NCI-H1436 (cell line): ENCODE data around the gene TMTC2.

ENCODE experiments used
- DNase-seq: peaks from one replicate; lab custom pipeline; 2025; lab: John Stamatoyannopoulos, UW

TMTC2 gene

DNA sequence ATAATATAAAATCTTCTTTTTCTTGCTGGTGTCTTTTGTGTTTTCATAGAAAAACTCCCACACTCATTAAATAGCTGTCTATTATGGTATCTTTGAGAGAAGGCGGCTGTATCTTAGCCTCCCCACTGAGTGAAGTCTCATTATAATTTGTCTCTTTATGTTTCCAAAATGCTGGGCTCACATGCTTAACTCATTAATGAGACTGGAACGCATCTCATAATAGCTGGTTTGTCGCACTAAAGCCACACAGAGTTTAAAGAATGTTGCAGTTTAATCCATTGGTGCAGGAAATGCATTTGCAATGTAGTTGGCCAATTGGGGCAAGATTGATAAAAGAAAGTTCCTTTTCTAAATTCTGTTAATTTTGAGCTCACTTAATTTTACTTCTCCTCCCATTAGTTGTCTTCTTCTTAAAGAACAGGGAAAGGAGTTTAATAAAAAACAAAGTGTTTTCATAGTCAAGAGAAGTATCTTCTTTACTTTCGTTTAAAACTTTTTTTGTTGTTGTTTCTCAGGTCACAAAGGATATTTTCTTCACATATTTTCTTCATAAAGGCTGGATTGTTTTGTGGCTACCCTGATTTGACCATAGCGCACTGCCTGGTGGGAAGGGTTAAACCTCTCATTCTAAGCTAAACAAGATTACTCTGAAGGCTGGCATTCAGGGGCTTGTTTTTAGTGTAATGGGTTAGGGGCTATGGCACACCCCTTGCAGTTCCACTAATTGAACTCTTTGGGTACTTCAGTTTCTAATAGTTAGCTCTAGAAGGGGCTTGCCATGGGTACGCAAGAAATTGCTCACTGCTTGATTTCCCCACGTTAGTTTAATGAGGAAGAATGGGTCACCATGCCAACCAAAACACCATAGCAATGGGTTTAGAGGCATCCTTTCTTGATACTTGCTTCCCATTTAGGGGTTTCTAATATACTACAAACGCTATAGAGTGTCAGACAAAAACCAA lies 197.0 kb downstream of the TMTC2 start:
- DNase-seq: no peak

DNA sequence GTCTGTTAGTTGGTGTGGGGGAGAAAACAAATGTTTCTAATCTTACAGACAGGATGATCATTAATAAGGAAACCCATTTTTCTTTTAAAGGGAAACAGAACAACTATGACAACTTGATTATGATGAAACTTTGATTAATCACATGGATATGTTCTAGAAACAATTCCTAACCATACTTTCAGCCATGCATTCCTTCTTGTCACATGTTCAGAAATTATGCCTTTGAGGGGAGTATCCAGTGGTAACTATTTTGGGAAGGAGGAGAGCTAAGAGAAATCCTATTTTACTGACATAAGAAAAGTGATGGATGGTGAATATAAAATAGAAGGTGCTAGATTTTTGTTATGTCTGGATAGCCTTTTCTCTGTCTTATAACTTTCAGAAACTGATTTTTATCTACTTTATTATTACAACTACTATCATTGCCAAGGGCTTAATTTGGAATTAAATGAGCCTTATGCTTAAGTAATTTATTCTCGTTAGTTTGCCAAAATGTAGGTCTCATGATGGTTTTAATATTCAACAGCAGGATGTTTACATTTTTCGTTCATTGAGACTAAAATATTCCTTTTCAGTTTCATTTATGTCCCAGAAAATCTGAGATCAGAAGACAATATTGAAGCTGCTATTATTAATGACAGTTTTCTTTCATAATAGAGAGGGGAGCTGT lies 200.1 kb downstream of the TMTC2 start:
- DNase-seq: no peak

GRCh38 chr12:82893896-82894295 lies 207.2 kb downstream of the TMTC2 start:
- DNase-seq: no peak

- no peak for DNase-seq
Observed at GRCh38 chr12:82896277-82896676, 209.6 kb downstream of the TMTC2 start.

GRCh38 chr12:82896979-82897378 lies 210.3 kb downstream of the TMTC2 start:
- DNase-seq: no peak

- DNase-seq: no peak
Observed at GRCh38 chr12:82898441-82898840, 211.7 kb downstream of the TMTC2 start.

GRCh38 chr12:82904219-82904790 lies 217.6 kb downstream of the TMTC2 start:
- no peak for DNase-seq

DNA sequence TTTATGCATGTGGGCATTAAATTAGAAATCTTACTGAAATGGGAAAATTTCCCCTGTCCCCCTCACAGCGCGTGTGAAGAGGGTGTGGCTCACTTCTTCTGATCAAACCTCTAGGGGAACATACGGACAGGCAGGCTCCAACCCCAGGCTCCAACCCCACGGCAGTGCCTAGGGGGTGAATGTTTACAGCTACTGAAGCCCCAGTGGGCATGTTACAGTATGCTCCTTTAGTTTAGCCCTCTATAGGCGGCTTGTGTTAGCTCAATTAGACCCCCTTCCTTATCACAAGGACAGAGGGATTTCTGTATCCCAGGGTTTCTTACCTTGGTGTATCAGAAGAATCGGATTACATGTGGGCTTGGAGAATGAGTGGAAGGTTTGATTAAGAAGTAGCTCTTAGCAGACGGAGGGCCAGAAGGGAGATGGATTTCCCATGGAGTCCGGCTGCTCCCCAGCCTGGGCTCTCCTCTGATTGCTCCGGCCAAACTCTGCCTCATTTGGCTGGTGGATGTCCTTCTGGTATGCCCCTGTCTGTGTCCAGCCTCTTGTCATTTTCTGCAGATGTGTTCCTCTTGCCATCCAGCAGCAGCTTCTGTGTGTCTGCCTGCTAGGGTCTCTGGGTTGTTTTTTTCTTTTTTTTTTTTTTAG lies 223.7 kb downstream of the TMTC2 start:
- DNase-seq: no peak

DNA sequence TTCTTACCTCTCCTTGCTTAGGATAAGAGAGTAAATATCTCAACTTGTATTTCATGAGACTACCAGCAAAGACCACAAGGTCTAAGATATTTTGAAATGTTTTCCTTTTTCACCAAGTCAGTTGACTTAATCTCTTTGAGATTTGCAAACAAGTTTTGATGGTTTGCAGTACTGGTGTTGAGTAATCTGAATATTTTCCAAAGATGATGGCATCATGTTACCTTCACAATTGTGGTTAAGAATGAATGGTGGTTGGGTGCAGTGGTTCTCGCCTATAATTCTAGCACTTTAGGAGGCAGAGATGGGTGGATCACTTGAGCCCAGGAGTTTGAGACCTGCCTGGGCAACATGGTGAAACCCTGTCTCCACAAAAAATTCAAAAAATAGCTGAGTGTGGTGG lies 225.7 kb downstream of the TMTC2 start:
- no peak for DNase-seq

DNA sequence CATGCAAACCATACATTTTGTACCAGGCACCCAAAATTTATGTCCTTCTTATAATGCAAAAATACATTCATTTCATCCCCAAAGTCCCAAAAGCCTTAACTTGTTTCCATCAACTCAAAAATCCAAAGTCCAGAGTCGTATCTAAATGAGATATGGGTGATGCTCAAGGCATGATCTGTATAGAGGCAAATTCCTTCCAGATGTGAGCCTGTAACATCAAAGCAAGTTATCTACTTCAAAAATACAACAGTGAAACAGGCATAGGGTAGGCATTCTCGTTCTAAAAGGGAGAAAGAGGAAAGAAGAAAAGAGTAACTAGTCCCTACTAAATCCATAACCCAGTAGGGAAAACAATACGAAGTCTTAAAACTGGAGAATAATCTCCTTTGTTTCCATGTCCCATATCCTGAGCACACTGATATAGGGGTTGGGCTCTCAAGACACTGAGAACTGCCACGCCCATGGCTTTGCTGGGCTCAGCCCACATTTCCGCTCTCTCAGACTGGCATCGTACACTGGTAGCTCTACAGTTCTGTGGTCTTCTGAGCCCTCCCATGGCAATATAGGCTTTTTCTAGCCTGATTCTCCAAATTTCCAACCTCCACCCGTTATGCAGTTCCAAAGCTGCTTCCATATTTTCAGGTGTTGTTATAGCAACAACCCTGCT lies 232.8 kb downstream of the TMTC2 start:
- DNase-seq: no peak

- no peak for DNase-seq
Observed at GRCh38 chr12:82923935-82924334, 237.2 kb downstream of the TMTC2 start.

GRCh38 chr12:82926630-82927029 lies 239.9 kb downstream of the TMTC2 start:
- no peak for DNase-seq

DNA sequence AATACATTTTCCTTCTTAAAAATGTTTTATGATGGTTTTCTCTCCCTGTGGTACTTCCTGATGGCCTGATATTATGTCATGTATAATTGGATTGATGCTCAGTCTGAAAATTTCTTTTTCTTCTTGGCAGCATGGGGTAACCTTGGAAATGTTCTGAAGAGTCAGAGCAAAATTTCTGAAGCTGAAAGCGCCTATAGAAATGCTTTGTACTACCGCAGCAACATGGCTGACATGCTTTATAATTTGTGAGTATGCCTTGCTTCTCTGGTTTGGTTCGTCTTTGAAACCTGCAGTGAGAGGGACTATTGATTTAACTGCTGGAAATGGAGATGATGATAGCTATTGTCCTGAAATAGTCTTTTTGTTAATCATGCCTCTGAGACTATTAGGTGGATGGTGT lies 243.6 kb downstream of the TMTC2 start:
- no peak for DNase-seq

DNA sequence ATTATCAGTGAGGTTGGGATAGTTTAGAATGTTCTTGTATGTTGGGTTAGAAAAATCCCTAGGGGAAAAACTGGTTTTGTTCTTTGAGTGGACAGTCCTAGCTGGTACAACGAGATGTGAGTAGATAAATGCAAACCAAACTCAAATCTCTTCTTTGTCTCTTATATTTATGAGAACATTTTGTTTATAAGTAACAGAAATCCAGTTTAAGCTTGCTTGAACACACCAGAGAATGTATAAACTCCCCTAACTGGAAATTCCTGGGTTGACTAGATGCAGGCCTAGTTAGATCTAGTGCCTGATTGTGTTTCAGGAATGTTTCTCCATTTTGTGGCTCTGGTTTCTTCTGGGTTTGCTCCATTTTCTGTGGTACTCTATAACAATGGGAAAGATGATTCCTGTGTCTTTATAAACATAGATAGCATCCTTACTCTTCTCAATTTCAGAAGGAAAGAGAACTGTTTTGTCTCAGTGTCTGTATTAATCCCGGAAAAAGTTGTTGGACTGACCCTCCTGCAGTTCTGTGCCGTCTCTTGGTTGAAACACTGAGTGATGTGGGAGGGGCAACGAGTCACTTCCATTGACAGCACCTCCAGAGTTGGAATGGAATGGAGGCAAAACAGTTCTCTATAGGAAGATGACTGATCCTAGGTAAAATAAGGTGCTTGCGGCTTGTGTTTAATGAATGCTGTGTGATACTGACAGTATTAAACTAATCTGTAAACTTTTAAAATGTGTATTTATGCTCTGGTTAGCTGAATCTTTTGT lies 244.8 kb downstream of the TMTC2 start:
- DNase-seq: no peak

GRCh38 chr12:82937151-82937550 lies 250.4 kb downstream of the TMTC2 start:
- DNase-seq: no peak

- DNase-seq: no peak
Observed at GRCh38 chr12:82942521-82942920, 255.8 kb downstream of the TMTC2 start.

GRCh38 chr12:82942991-82943401 lies 256.3 kb downstream of the TMTC2 start:
- DNase-seq: no peak

DNA sequence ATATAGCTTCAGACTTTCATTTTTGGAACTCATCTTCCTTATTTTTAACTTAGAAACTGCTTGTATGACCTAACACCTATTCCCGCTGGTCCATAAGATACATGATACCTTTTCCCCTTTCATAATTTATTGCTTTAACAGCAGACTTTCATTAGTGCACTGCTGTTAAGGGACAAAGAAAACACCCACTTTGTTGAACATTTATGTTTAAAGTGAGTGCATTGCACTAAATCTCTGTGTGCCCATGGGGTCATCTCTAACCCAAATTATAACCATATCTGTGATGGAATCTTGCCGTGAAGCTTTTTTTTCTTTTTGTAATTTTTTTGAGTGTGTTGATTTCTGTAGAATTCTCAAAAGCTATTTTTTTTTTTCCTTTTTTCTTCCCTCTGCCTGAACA lies 261.8 kb downstream of the TMTC2 start:
- no peak for DNase-seq

- no peak for DNase-seq
Observed at GRCh38 chr12:82950356-82950755, 263.6 kb downstream of the TMTC2 start.

- no peak for DNase-seq
Observed at GRCh38 chr12:82952946-82953345, 266.2 kb downstream of the TMTC2 start.

- DNase-seq: no peak
Observed at GRCh38 chr12:82953397-82953796, 266.7 kb downstream of the TMTC2 start.
